ENCODE measurements around the gene PXMP4. TPM values are rescaled to one million over a fixed set of nuclear protein-coding genes. Genes with fewer than 3 reads are reported as not detected.
A peak's percentile ranks its signal among the peaks of the same experiment; 100 is the strongest.

PXMP4 gene
- total RNA-seq, 2 experiments from 2014 or later = 8.7 to 11.6 TPM

GRCh38 chr20:33697129-33697528, 23.0 kb downstream of the PXMP4 start:
- CTCF ChIA-PET = no interaction called here

GRCh38 chr20:33696448-33696847, 23.7 kb downstream of the PXMP4 start:
- POLR2A ChIA-PET = no interaction called here

More at GRCh38 chr20:33697129-33697528, 23.0 kb downstream of the PXMP4 start:
- peaks cover 3% of the 10 kb centered on the region for H3K9me3 Mint-ChIP-seq
- intact Hi-C loops (cut with micrococcal nuclease) = no loop called here
- no peaks in the 10 kb centered on the region for H3K36me3 Mint-ChIP-seq
- DNase-seq = no peak
- no peaks in the 10 kb centered on the region for H3K4me1 Mint-ChIP-seq (ENCODE audit: low read depth)
- no peaks in the 10 kb centered on the region for H3K27me3 Mint-ChIP-seq
- POLR2A ChIA-PET = no interaction called here
- H3K27ac Mint-ChIP-seq = no peak overlapping the region
- no peak overlapping the region for H3K4me3 Mint-ChIP-seq

GRCh38 chr20:33694639-33695012, 25.5 kb downstream of the PXMP4 start:
- DNase-seq = no peak
- H3K27ac Mint-ChIP-seq = no peak overlapping the region
- ChIA-PET CTCF (no interaction called here), POLR2A (no interaction called here)
- peaks cover 3% of the 10 kb centered on the region for H3K9me3 Mint-ChIP-seq
- no peaks in the 10 kb centered on the region for H3K36me3 Mint-ChIP-seq
- H3K4me3 Mint-ChIP-seq = no peak overlapping the region
- peaks cover 7% of the 10 kb centered on the region for H3K4me1 Mint-ChIP-seq (ENCODE audit: low read depth)
- H3K27me3 Mint-ChIP-seq = no peaks in the 10 kb centered on the region
- intact Hi-C loops (cut with micrococcal nuclease) = no loop called here

More at GRCh38 chr20:33696448-33696847, 23.7 kb downstream of the PXMP4 start:
- no peak for DNase-seq
- H3K9me3 Mint-ChIP-seq = peaks cover 3% of the 10 kb centered on the region
- H3K4me1 Mint-ChIP-seq (ENCODE audit: low read depth) = no peaks in the 10 kb centered on the region
- CTCF ChIA-PET = no interaction called here
- no peaks in the 10 kb centered on the region for H3K27me3 Mint-ChIP-seq
- intact Hi-C loops (cut with micrococcal nuclease) = no loop called here
- no peak overlapping the region for H3K27ac Mint-ChIP-seq
- H3K4me3 Mint-ChIP-seq = no peak overlapping the region
- H3K36me3 Mint-ChIP-seq = no peaks in the 10 kb centered on the region

- Mint-ChIP-seq H3K36me3 (no peaks in the 10 kb centered on the region), H3K27ac (no peak overlapping the region), H3K4me1 (ENCODE audit: low read depth) (peaks cover 13% of the 10 kb centered on the region), H3K27me3 (no peaks in the 10 kb centered on the region), H3K4me3 (no peak overlapping the region), H3K9me3 (peaks cover 3% of the 10 kb centered on the region)
- intact Hi-C loops (cut with micrococcal nuclease) = no loop called here
- no peak for DNase-seq
- ChIA-PET CTCF (interaction anchor here (0.8 kb wide), 1 partner anchor 98 kb away, joined by 3 read pairs; no protein-coding TSS in a partner anchor), POLR2A (no interaction called here)
These were observed 26.1 kb downstream of the PXMP4 start for GRCh38 chr20:33693741-33694638.

GRCh38 chr20:33693289-33693688, 26.8 kb downstream of the PXMP4 start:
- CTCF ChIA-PET = interaction anchor here (0.8 kb wide), 1 partner anchor 99 kb away, joined by 3 read pairs; no protein-coding TSS in a partner anchor
- Mint-ChIP-seq H3K4me3 (no peak overlapping the region), H3K27me3 (no peaks in the 10 kb centered on the region), H3K27ac (no peak overlapping the region), H3K36me3 (no peaks in the 10 kb centered on the region), H3K9me3 (peaks cover under 1% of the 10 kb centered on the region), H3K4me1 (ENCODE audit: low read depth) (peaks cover 20% of the 10 kb centered on the region)
- POLR2A ChIA-PET = no interaction called here
- no peak for DNase-seq
- intact Hi-C loops (cut with micrococcal nuclease) = no loop called here

GRCh38 chr20:33689973-33690372, 30.1 kb downstream of the PXMP4 start:
- H3K36me3 Mint-ChIP-seq = peaks cover 4% of the 10 kb centered on the region
- peaks cover 42% of the 10 kb centered on the region for H3K4me1 Mint-ChIP-seq (ENCODE audit: low read depth)
- peak overlapping the region; percentile 38 for H3K4me3 Mint-ChIP-seq
- peak overlapping the region; percentile 82 for H3K27ac Mint-ChIP-seq
- no peaks in the 10 kb centered on the region for H3K9me3 Mint-ChIP-seq
- peak; percentile 78 for DNase-seq
- intact Hi-C loops (cut with micrococcal nuclease) = loop anchor here (1.0 to 5.0 kb wide), 2 partner anchors 30 to 422 kb away; partner anchors contain the start of genes EIF2S2 and PXMP4
- H3K27me3 Mint-ChIP-seq = no peaks in the 10 kb centered on the region
- POLR2A ChIA-PET = interaction anchor here (1.1 kb wide), 1 partner anchor 30 kb away, joined by 5 read pairs; the partner anchor contains the start of gene PXMP4
- CTCF ChIA-PET = no interaction called here

- CTCF ChIA-PET = interaction anchor here (3.5 kb wide), 1 partner anchor 22 kb away, joined by 28 read pairs; the partner anchor contains the start of gene ACTL10
- DNase-seq = no peak
- POLR2A ChIA-PET = interaction anchor here (1.1 kb wide), 1 partner anchor 31 kb away, joined by 5 read pairs; the partner anchor contains the start of gene PXMP4
- Mint-ChIP-seq H3K4me1 (ENCODE audit: low read depth) (peaks cover 47% of the 10 kb centered on the region), H3K36me3 (peaks cover 9% of the 10 kb centered on the region), H3K9me3 (no peaks in the 10 kb centered on the region), H3K27ac (peak overlapping the region; percentile 82), H3K27me3 (no peaks in the 10 kb centered on the region), H3K4me3 (no peak overlapping the region)
- intact Hi-C loops (cut with micrococcal nuclease) = loop anchor here (5.0 kb wide), 1 partner anchor 423 kb away; the partner anchor contains the start of gene EIF2S2
These were observed 30.6 kb downstream of the PXMP4 start for GRCh38 chr20:33689493-33689892.

GRCh38 chr20:33688938-33689424, 31.1 kb downstream of the PXMP4 start:
- Mint-ChIP-seq H3K4me3 (no peak overlapping the region), H3K36me3 (peaks cover 9% of the 10 kb centered on the region), H3K4me1 (ENCODE audit: low read depth) (peaks cover 50% of the 10 kb centered on the region), H3K27me3 (no peaks in the 10 kb centered on the region), H3K9me3 (no peaks in the 10 kb centered on the region), H3K27ac (peak overlapping the region; percentile 35)
- ChIA-PET CTCF (interaction anchor here (3.5 kb wide), 1 partner anchor 21 kb away, joined by 28 read pairs; the partner anchor contains the start of gene ACTL10), POLR2A (interaction anchor here (1.1 kb wide), 1 partner anchor 31 kb away, joined by 5 read pairs; the partner anchor contains the start of gene PXMP4)
- DNase-seq = no peak
- intact Hi-C loops (cut with micrococcal nuclease) = loop anchor here (5.0 kb wide), 1 partner anchor 423 kb away; the partner anchor contains the start of gene EIF2S2

- Mint-ChIP-seq H3K27ac (peak overlapping the region; percentile 19), H3K36me3 (peaks cover 9% of the 10 kb centered on the region), H3K27me3 (no peaks in the 10 kb centered on the region), H3K4me1 (ENCODE audit: low read depth) (peaks cover 53% of the 10 kb centered on the region), H3K9me3 (no peaks in the 10 kb centered on the region), H3K4me3 (no peak overlapping the region)
- CTCF ChIA-PET = interaction anchor here (1.2 to 3.5 kb wide), 2 partner anchors 21 to 32 kb away, joined by 3 to 28 read pairs; partner anchors contain the start of genes ACTL10 and PXMP4
- intact Hi-C loops (cut with micrococcal nuclease) = loop anchor here (2.0 to 5.0 kb wide), 3 partner anchors 25 to 424 kb away; partner anchors contain the start of genes C20orf144 and EIF2S2
- peak; percentile 30 for DNase-seq
- POLR2A ChIA-PET = interaction anchor here (0.6 to 2.1 kb wide), 4 partner anchors 22 to 198 kb away, joined by 3 to 12 read pairs (median 4); partner anchors contain the start of genes ACTL10, CBFA2T2 and PXMP4
These were observed 31.8 kb downstream of the PXMP4 start for GRCh38 chr20:33687993-33688937.

GRCh38 chr20:33687370-33687915, 32.7 kb downstream of the PXMP4 start:
- H3K36me3 Mint-ChIP-seq = peaks cover 13% of the 10 kb centered on the region
- H3K27me3 Mint-ChIP-seq = no peaks in the 10 kb centered on the region
- intact Hi-C loops (cut with micrococcal nuclease) = loop anchor here (2.0 to 5.0 kb wide), 3 partner anchors 25 to 425 kb away; partner anchors contain the start of genes C20orf144 and EIF2S2
- peaks cover 59% of the 10 kb centered on the region for H3K4me1 Mint-ChIP-seq (ENCODE audit: low read depth)
- CTCF ChIA-PET = interaction anchor here (1.2 to 3.5 kb wide), 3 partner anchors 20 to 45 kb away, joined by 3 to 28 read pairs (median 4); partner anchors contain the start of genes ACTL10 and PXMP4
- no peak overlapping the region for H3K4me3 Mint-ChIP-seq
- no peak for DNase-seq
- no peak overlapping the region for H3K27ac Mint-ChIP-seq
- POLR2A ChIA-PET = interaction anchor here (0.6 to 2.1 kb wide), 4 partner anchors 21 to 198 kb away, joined by 3 to 12 read pairs (median 4); partner anchors contain the start of genes ACTL10, CBFA2T2 and PXMP4
- H3K9me3 Mint-ChIP-seq = no peaks in the 10 kb centered on the region
